Fibroblast of lung (primary cell): ENCODE data around the gene SLC6A19. TPM values are rescaled to one million over a fixed set of nuclear protein-coding genes. Genes with fewer than 3 reads are reported as not detected.

Experiments
- DNase-seq, 2 donors: peaks; one replicate each; pipeline versions ENCODE4 v3.0.0 to v3.0.0-alpha.2; 2010; ENCODE audit warnings: low read depth in 2 of 2
- H2AFZ ChIP-seq: 2 replicates; pipeline ENCODE4 v1.5.1; 2012; ENCODE audit warnings: low read length, control low read depth, inconsistent platforms
- H3K27ac ChIP-seq: 2 replicates; pipeline ENCODE4 v1.5.1; 2011; ENCODE audit warnings: low read length, control low read depth; ENCODE audit not compliant: insufficient read depth
- H3K27me3 ChIP-seq: 2 replicates; pipeline ENCODE4 v1.5.1; 2011; ENCODE audit warnings: mild to moderate bottlenecking, low read length; ENCODE audit not compliant: control insufficient read depth, insufficient read depth
- H3K36me3 ChIP-seq: 2 replicates; pipeline ENCODE4 v1.5.1; 2011; ENCODE audit warnings: low read length; ENCODE audit not compliant: control insufficient read depth, insufficient read depth
- H3K4me1 ChIP-seq: 2 replicates; pipeline ENCODE4 v1.5.1; 2011; ENCODE audit warnings: low read length; ENCODE audit not compliant: control insufficient read depth, insufficient read depth; ENCODE audit errors: extremely low read depth
- H3K4me2 ChIP-seq: 2 replicates; pipeline ENCODE4 v1.5.1; 2011; ENCODE audit warnings: low read length, control low read depth; ENCODE audit not compliant: insufficient read depth; ENCODE audit errors: extremely low read depth
- H3K4me3 ChIP-seq, 4 experiments: fragments of 200-600 bp in 1 of 4; sonication (generic) in 1 of 4; replicated peaks in 1 of 4; 2 replicates each; pipeline ENCODE4 v1.5.1; 2011 to 2016; ENCODE audit warnings: low read length in 4 of 4, low read depth in 3 of 4, mild to moderate bottlenecking in 3 of 4, control low read depth in 2 of 4, inconsistent platforms in 1 of 4, mixed read lengths in 1 of 4; ENCODE audit not compliant: insufficient read depth in 1 of 4; ENCODE audit errors: control extremely low read depth in 1 of 4
- H3K79me2 ChIP-seq: 2 replicates; pipeline ENCODE4 v1.5.1; 2012; ENCODE audit warnings: mild to moderate bottlenecking, low read length, inconsistent platforms; ENCODE audit not compliant: control insufficient read depth, insufficient read depth
- H3K9ac ChIP-seq: 2 replicates; pipeline ENCODE4 v1.5.1; 2011; ENCODE audit warnings: mild to moderate bottlenecking, low read length, control low read depth; ENCODE audit not compliant: insufficient read depth
- H3K9me3 ChIP-seq: 2 replicates; pipeline ENCODE4 v1.5.1; 2012; ENCODE audit warnings: low read depth, low read length; ENCODE audit not compliant: control insufficient read depth, insufficient read depth
- H4K20me1 ChIP-seq: 2 replicates; pipeline ENCODE4 v1.5.1; 2011; ENCODE audit warnings: low read length; ENCODE audit not compliant: control insufficient read depth, insufficient read depth; ENCODE audit errors: extremely low read depth
- CTCF ChIP-seq, 2 donors: IDR thresholded peaks in 1 of 2; conservative IDR thresholded peaks in 1 of 2; 1 replicate in 1 of 2; 2 replicates in 1 of 2; pipeline ENCODE4 v1.5.1; 2011 to 2012; ENCODE audit warnings: low read length in 2 of 2, control low read depth in 1 of 2, inconsistent platforms in 1 of 2, low read depth in 1 of 2, mild to moderate bottlenecking in 1 of 2
- EZH2 ChIP-seq: IDR thresholded peaks from 2 replicates; pipeline ENCODE4 v1.5.1; 2012; ENCODE audit warnings: low read length, control low read depth, mild to moderate bottlenecking; ENCODE audit errors: missing control alignments
- polyA plus RNA-seq, 2 donors: library from polyadenylated mRNA; depleted of rRNA in 1 of 2; stranded (reverse) in 1 of 2; unstranded in 1 of 2; fragments of >200 nt; gene quantifications; 2 replicates each; pipeline ENCODE4 v1.2.1, GENCODE V29; 2011 to 2012; ENCODE audit warnings: missing spikeins in 1 of 2
- total RNA-seq: library from RNA; depleted of rRNA; stranded (reverse); fragments of >200 nt; gene quantifications from 2 replicates; pipeline ENCODE4 v1.2.1, GENCODE V29; 2014

The SLC6A19 gene
- total and polyA plus RNA-seq, 2 donors (not counting 1 experiment from before 2014, with no cell fraction given) = not detected

DNA sequence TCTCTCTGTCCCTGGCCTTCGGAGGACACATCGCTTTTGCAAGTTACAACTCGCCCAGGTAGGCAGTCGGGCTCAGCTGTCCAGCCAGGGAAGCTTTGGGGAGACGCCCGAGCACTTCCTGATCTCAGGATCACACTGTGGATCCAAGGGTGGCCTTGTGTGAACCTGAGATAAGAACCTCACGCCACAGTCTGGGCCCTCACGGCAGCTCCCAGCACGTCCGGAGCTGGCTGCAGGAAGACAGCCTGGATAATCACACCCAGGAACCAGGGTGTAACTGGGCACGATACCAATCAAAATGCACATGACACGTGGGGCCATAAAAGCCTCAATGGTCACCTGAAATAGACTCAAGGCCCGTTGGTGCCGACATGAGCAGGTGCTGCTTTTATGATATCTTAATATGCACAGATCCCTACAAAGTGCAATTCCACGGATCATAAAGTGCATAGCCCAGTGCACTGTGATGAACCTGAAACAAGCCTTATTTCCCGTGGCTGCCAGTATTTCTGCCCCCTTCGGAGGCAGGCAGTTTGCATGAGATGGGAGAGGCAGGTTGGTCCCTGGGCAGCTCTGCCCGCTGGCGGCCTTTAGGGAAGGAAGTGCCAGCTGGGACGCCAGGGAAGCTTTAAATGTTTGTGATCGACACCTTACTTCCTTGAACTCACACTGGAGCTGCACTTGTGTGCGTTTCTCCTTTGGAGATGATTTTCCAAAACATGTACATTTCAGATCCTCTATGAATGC, 38.3 kb downstream of the SLC6A19 start:
- Histone ChIP-seq H3K4me1 (no peaks in the 10 kb centered on the region), H3K27me3 (no peaks in the 10 kb centered on the region), H3K36me3 (no peaks in the 10 kb centered on the region), H3K9ac (no peak overlapping the region), H3K27ac (no peak overlapping the region), H2AFZ (no peak overlapping the region), H3K79me2 (no peaks in the 10 kb centered on the region), H3K9me3 (no peaks in the 10 kb centered on the region), H3K4me2 (no peak overlapping the region), H4K20me1 (no peaks in the 10 kb centered on the region), H3K4me3 (no peak overlapping the region)
- TF ChIP-seq EZH2 = no peak
- TF ChIP-seq CTCF (conservative IDR thresholded peaks at IDR 0.05 in 1 of 2, IDR thresholded peaks at IDR 0.05 in 1 of 2; ENCODE audit: low read depth in 1 of 2, low read length in 2 of 2) = no peak
- DNase-seq = no peak

GRCh38 chr5:1240496-1241260, 39.3 kb downstream of the SLC6A19 start:
- Histone ChIP-seq H3K27ac (no peak overlapping the region), H3K36me3 (no peaks in the 10 kb centered on the region), H2AFZ (no peak overlapping the region), H3K4me1 (no peaks in the 10 kb centered on the region), H3K27me3 (no peaks in the 10 kb centered on the region), H3K4me2 (no peak overlapping the region), H3K9ac (no peak overlapping the region), H4K20me1 (no peaks in the 10 kb centered on the region), H3K9me3 (no peaks in the 10 kb centered on the region), H3K4me3 (no peak overlapping the region), H3K79me2 (no peaks in the 10 kb centered on the region)
- TF ChIP-seq EZH2 = no peak
- TF ChIP-seq CTCF (conservative IDR thresholded peaks at IDR 0.05 in 1 of 2, IDR thresholded peaks at IDR 0.05 in 1 of 2; ENCODE audit: low read depth in 1 of 2, low read length in 2 of 2) = no peak
- DNase-seq = no peak

GRCh38 chr5:1241509-1242080, 40.2 kb downstream of the SLC6A19 start:
- H3K9ac ChIP-seq = no peak overlapping the region
- no peaks in the 10 kb centered on the region for H3K4me1 ChIP-seq
- H3K4me3 ChIP-seq = no peak overlapping the region
- H3K27ac ChIP-seq = no peak overlapping the region
- no peak overlapping the region for H2AFZ ChIP-seq
- no peaks in the 10 kb centered on the region for H3K79me2 ChIP-seq
- no peaks in the 10 kb centered on the region for H3K9me3 ChIP-seq
- no peak overlapping the region for H3K4me2 ChIP-seq
- no peaks in the 10 kb centered on the region for H4K20me1 ChIP-seq
- no peaks in the 10 kb centered on the region for H3K27me3 ChIP-seq
- no peaks in the 10 kb centered on the region for H3K36me3 ChIP-seq
- TF ChIP-seq EZH2 (no peak), CTCF (conservative IDR thresholded peaks at IDR 0.05 in 1 of 2, IDR thresholded peaks at IDR 0.05 in 1 of 2; ENCODE audit: low read depth in 1 of 2, low read length in 2 of 2) (no peak)
- DNase-seq = no peak
